Peyer's patch (tissue), 4 donors: ENCODE measurements around the gene CCDC185.

Source experiments
- POLR2A ChIP-seq, 2 donors: fragments of 450-650 bp; IDR thresholded peaks; one replicate each; pipeline ENCODE4 v1.5.1; 2017; ENCODE audit warnings: antibody characterized with exemption in 2 of 2, mild to moderate bottlenecking in 2 of 2, moderate library complexity in 2 of 2
- TF ChIP-seq, protein P1 (sequence below), 6 experiments: fragments of 450-650 bp in 4 of 6; fragments of 200-600 bp in 2 of 6; sonication (generic) in 1 of 6; IDR thresholded peaks; one replicate each; pipeline ENCODE4 v1.5.1; 2017 to 2019; ENCODE audit warnings: antibody characterized with exemption in 6 of 6, mild to moderate bottlenecking in 3 of 6, moderate library complexity in 1 of 6

DNA sequence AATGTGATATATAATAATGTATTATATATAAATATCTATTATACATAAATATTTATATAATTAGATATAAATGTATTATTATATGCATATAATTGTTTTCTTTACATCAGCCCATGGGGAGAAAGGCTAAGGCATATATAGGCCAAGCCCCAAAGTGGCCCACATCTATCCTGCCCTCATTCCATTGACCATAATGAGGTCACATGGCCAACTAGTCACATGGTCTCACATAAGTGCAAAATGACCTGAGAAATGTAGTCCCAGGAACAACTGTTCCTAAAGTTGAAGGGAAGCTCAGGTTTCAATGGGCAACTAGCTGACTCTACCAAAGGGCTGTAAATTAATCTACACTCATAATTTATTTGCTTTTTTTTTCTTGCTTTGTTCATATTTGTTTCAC lies 14.5 kb upstream of the CCDC185 start:
- TF ChIP-seq POLR2A (IDR thresholded peaks at IDR 0.05), result no peak
- TF ChIP-seq, protein P1, sequence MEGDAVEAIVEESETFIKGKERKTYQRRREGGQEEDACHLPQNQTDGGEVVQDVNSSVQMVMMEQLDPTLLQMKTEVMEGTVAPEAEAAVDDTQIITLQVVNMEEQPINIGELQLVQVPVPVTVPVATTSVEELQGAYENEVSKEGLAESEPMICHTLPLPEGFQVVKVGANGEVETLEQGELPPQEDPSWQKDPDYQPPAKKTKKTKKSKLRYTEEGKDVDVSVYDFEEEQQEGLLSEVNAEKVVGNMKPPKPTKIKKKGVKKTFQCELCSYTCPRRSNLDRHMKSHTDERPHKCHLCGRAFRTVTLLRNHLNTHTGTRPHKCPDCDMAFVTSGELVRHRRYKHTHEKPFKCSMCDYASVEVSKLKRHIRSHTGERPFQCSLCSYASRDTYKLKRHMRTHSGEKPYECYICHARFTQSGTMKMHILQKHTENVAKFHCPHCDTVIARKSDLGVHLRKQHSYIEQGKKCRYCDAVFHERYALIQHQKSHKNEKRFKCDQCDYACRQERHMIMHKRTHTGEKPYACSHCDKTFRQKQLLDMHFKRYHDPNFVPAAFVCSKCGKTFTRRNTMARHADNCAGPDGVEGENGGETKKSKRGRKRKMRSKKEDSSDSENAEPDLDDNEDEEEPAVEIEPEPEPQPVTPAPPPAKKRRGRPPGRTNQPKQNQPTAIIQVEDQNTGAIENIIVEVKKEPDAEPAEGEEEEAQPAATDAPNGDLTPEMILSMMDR (IDR thresholded peaks at IDR 0.05), result no peak
